PC-3 (cell line): Measurements from ENCODE around the gene MAGT1. TPM values are rescaled to one million over a fixed set of nuclear protein-coding genes. Genes with fewer than 3 reads are reported as not detected.
"Not testable (repeated sequence)": the region's sequence is repeated elsewhere in the genome, so short reads cannot be mapped to it uniquely, and the experiment has no call there.

Source experiments
- ATAC-seq: fragments of 200-7000 bp; cut with Tn5 transposase; 2 replicates; pipeline ENCODE4 v1.9.1; 2020; ENCODE audit warnings: mild to moderate bottlenecking, moderate library complexity
- BruUV-seq: library from RNA; stranded (reverse); fragments of 400-500 nt; replicated peaks from 2 replicates; lab custom pipeline; 2021; lab: Mats Ljungman, UMichigan
- CTCF ChIA-PET: fragments of 300-600 bp; sonication (Branson Sonifier 250); formaldehyde crosslinking; loops from one replicate; lab custom pipeline; 2022; ENCODE audit warnings: antibody characterized with exemption; lab: Charles Lee
- POLR2A ChIA-PET: fragments of 300-600 bp; sonication (Branson Sonifier 250); formaldehyde crosslinking; loops from one replicate; lab custom pipeline; 2022; ENCODE audit warnings: antibody characterized with exemption; ENCODE audit not compliant: unreplicated experiment; lab: Charles Lee
- DNase-seq: peaks from one replicate; pipeline ENCODE4 v3.0.0-alpha.2; 2015
- H2AFZ ChIP-seq: fragments of 300-600 bp; sonication (generic); 2 replicates; pipeline ENCODE4 v1.6.0; 2016; ENCODE audit warnings: antibody characterized with exemption, low read length
- H3F3A ChIP-seq: fragments of 300-600 bp; sonication (generic); one replicate; pipeline ENCODE4 v1.6.0; 2017; ENCODE audit warnings: antibody characterized with exemption, low read length, control low read depth, mild to moderate bottlenecking; ENCODE audit not compliant: unreplicated experiment
- H3K27ac ChIP-seq: fragments of 300-600 bp; sonication (generic); 2 replicates; pipeline ENCODE4 v1.5.1; 2016; ENCODE audit warnings: mild to moderate bottlenecking, low read length
- H3K27me3 ChIP-seq: fragments of 300-600 bp; sonication (generic); 2 replicates; pipeline ENCODE4 v1.6.1; 2016; ENCODE audit warnings: low read length, mixed read lengths
- H3K36me3 ChIP-seq: fragments of 300-600 bp; sonication (generic); 2 replicates; pipeline ENCODE4 v1.6.1; 2016; ENCODE audit warnings: low read depth, mixed run types, low read length, mixed read lengths
- H3K4me1 ChIP-seq: fragments of 300-600 bp; sonication (generic); 2 replicates; pipeline ENCODE4 v1.5.1; 2016; ENCODE audit warnings: low read length; ENCODE audit not compliant: insufficient read depth
- H3K4me2 ChIP-seq: fragments of 300-600 bp; sonication (generic); 2 replicates; pipeline ENCODE4 v1.6.0; 2016; ENCODE audit warnings: low read length
- H3K4me3 ChIP-seq: fragments of 300-600 bp; sonication (generic); 2 replicates; pipeline ENCODE4 v1.5.1; 2016; ENCODE audit warnings: mild to moderate bottlenecking, low read length, mixed read lengths
- H3K79me2 ChIP-seq: fragments of 300-600 bp; sonication (generic); 2 replicates; pipeline ENCODE4 v1.6.1; 2017; ENCODE audit warnings: low read length, mixed read lengths
- H3K9ac ChIP-seq: fragments of 300-600 bp; sonication (generic); 2 replicates; pipeline ENCODE4 v1.6.0; 2016; ENCODE audit warnings: mild to moderate bottlenecking, low read length
- H3K9me2 ChIP-seq: fragments of 300-600 bp; sonication (generic); replicated peaks from 2 replicates; pipeline ENCODE4 v1.6.1; 2016; ENCODE audit warnings: mixed run types, low read length, mixed read lengths
- H3K9me3 ChIP-seq: fragments of 300-600 bp; sonication (generic); 2 replicates; pipeline ENCODE4 v1.6.1; 2016; ENCODE audit warnings: low read length, mixed read lengths
- H4K20me1 ChIP-seq: fragments of 300-600 bp; sonication (generic); 2 replicates; pipeline ENCODE4 v1.6.1; 2016; ENCODE audit warnings: low read length, mixed read lengths
- CTCF ChIP-seq: fragments of 300-600 bp; sonication (generic); conservative IDR thresholded peaks from 2 replicates; pipeline ENCODE4 v1.5.1; 2017; ENCODE audit warnings: antibody characterized with exemption, low read depth, mild to moderate bottlenecking, low read length
- EZH2 ChIP-seq: fragments of 300-600 bp; sonication (generic); IDR thresholded peaks from one replicate; pipeline ENCODE4 v1.6.1; 2017; ENCODE audit warnings: antibody characterized with exemption, mild to moderate bottlenecking, low read length; ENCODE audit not compliant: unreplicated experiment
- EZH2phosphoT487 ChIP-seq: fragments of 300-600 bp; sonication (generic); IDR thresholded peaks from 2 replicates; pipeline ENCODE4 v1.6.1; 2018; ENCODE audit warnings: mild to moderate bottlenecking, antibody characterized with exemption, low read length, borderline replicate concordance
- intact Hi-C: fragments of 100-400 bp; cut with micrococcal nuclease; formaldehyde crosslinking; loops from 2 replicates; pipeline ENCODE4 v1.9.0; 2023
- total RNA-seq: library from RNA; depleted of rRNA; stranded (reverse); fragments of >200 nt; gene quantifications from 2 replicates; pipeline ENCODE4 v1.2.3, GENCODE V29; 2014

MAGT1 gene
- total RNA-seq, 1 experiment from 2014 or later = 119 TPM

DNA sequence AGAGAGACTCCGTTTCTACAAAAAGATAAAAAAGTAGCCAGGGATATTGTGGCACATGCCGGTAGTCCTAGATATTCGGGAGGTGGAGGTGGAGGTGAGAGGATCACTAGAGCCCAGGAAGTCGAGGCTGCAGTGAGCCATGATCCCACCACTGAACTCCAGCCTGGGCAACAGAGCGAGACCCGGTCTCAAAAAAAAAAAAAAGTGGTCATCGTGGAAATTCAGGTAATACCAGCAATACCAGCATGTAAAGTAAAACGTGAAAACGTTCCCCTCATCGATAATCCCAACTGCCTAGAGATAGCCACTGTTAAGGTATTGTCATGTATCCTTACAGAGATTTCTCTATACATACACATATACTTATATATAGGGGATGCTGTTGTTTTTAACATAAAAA, 1.5 kb downstream of the MAGT1 start:
- Histone ChIP-seq H3K27me3 (no peaks in the 10 kb centered on the region), H3K27ac (no peak overlapping the region), H3K4me2 (peak overlapping the region; percentile 97), H3K9me2 (no peaks in the 10 kb centered on the region), H3K79me2 (peaks cover 57% of the 10 kb centered on the region), H3K36me3 (no peaks in the 10 kb centered on the region), H4K20me1 (peaks cover 33% of the 10 kb centered on the region), H3K4me1 (peaks cover 11% of the 10 kb centered on the region; the same call in 1 of the 2 replicates), H2AFZ (no peak overlapping the region), H3K9ac (peak overlapping the region; percentile 96; the same call in 1 of the 2 replicates), H3K4me3 (peak overlapping the region; percentile 98), H3F3A (no peaks in the 10 kb centered on the region), H3K9me3 (no peaks in the 10 kb centered on the region)
- ChIA-PET CTCF (no interaction called here), POLR2A (interaction anchor here (0.7 kb wide), 1 partner anchor 231 kb away, joined by 4 read pairs; no protein-coding TSS in a partner anchor)
- ATAC-seq (no peak), DNase-seq (no peak)
- TF ChIP-seq EZH2 (no peak), EZH2phosphoT487 (no peak), CTCF (no peak)
- intact Hi-C loops = loop anchor here (10.0 kb wide), 1 partner anchor 239 kb away; no protein-coding TSS in a partner anchor
- BruUV-seq = no TSS peak

DNA sequence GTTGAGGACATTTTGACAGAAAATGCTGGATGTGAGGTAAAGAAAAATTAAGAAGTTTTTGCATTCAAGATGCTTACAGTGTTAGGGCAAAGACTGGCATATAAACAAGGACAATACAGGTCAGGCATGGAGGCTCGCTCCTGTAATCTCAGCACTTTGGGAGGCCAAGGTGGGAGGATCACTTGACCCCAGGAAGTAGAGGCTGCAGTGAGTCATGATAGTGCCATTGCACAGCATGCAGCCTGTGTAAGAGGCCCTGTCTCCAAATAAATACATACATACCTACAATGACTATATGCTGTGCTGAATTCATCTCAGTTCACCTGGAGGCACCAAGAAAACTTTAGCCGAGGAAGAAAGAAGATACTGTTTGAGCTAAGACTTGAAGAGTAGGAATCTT, 2.3 kb downstream of the MAGT1 start:
- peaks cover 66% of the 10 kb centered on the region for H3K79me2 ChIP-seq
- H3K9me3 ChIP-seq = no peaks in the 10 kb centered on the region
- ATAC-seq (no peak), DNase-seq (no peak)
- H2AFZ ChIP-seq = no peak overlapping the region
- H3K4me2 ChIP-seq = peak overlapping the region; percentile 97
- CTCF ChIA-PET = no interaction called here
- no peak overlapping the region for H3K27ac ChIP-seq
- H3K4me1 ChIP-seq = peaks cover 11% of the 10 kb centered on the region; the same call in 1 of the 2 replicates
- no peaks in the 10 kb centered on the region for H3K36me3 ChIP-seq
- peaks cover 38% of the 10 kb centered on the region for H4K20me1 ChIP-seq
- intact Hi-C loops = loop anchor here (10.0 kb wide), 1 partner anchor 238 kb away; no protein-coding TSS in a partner anchor
- H3K27me3 ChIP-seq = no peaks in the 10 kb centered on the region
- BruUV-seq = no TSS peak
- no peaks in the 10 kb centered on the region for H3K9me2 ChIP-seq
- TF ChIP-seq EZH2phosphoT487 (no peak), CTCF (no peak), EZH2 (no peak)
- H3K9ac ChIP-seq = no peak overlapping the region
- POLR2A ChIA-PET = no interaction called here
- H3K4me3 ChIP-seq = peak overlapping the region; percentile 98
- H3F3A ChIP-seq = no peaks in the 10 kb centered on the region

GRCh38 chrX:77881418-77881817, 13.8 kb downstream of the MAGT1 start:
- BruUV-seq, ATAC-seq, DNase-seq, H3K9me3 ChIP-seq, POLR2A ChIA-PET, H4K20me1 ChIP-seq, H3K27me3 ChIP-seq, H3K4me2 ChIP-seq, H3K4me1 ChIP-seq, CTCF ChIA-PET, H3F3A ChIP-seq, H3K36me3 ChIP-seq, H2AFZ ChIP-seq, H3K27ac ChIP-seq, H3K4me3 ChIP-seq, intact Hi-C loops, H3K9me2 ChIP-seq, H3K9ac ChIP-seq: not testable (repeated sequence)
- peaks cover 16% of the 10 kb centered on the region; the same call in 1 of the 2 replicates for H3K79me2 ChIP-seq
